ENCODE measurements around the gene LMTK3.
A peak's percentile ranks its signal among the peaks of the same experiment; 100 is the strongest.
"Not testable (repeated sequence)": the region's sequence is repeated elsewhere in the genome, so short reads cannot be mapped to it uniquely, and the experiment has no call there.

LMTK3 gene

DNA sequence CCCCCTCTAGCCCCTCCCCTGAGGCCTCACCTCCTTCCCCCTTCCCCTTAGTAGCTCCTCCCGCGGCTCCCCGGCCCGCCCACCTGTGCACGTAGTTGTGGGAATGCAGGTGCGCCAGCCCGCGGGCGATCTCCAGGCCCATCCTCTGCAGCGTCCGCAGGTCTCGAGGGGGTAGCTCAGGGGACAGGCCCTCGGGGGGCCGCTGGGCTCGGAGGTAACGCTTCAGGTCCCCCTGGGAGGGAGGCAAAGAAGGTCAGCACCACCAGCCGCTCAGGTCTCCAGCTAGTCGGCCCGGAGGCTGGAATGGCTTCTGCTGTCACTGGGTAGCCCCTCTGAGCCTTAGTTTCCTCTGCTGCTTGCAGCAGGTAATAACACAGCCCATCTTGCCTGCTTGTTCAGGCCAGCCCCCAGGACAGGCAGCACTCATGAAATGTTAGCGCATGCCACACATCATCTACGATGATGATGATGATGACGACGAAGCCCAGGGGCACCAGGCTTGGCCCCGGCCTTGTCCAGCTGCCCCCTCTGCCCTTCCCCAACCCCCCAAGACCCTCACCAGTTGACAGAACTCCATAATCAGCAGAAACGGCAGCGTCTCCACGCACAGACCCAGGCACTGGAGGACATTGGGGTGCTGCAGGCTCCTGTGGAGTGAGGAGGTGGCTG lies 9.2 kb downstream of the LMTK3 start:
- DNase-seq: no peak

- no peak for DNase-seq
These were observed 9.9 kb downstream of the LMTK3 start for GRCh38 chr19:48501494-48502349.

GRCh38 chr19:48500830-48501493 lies 10.7 kb downstream of the LMTK3 start:
- no peak for DNase-seq

GRCh38 chr19:48499316-48500090 lies 12.1 kb downstream of the LMTK3 start:
- peak; percentile 13 for DNase-seq

GRCh38 chr19:48498595-48499311 lies 12.9 kb downstream of the LMTK3 start:
- peak; percentile 20 for DNase-seq

GRCh38 chr19:48497728-48498594 lies 13.7 kb downstream of the LMTK3 start:
- DNase-seq: peak; percentile 24

DNA sequence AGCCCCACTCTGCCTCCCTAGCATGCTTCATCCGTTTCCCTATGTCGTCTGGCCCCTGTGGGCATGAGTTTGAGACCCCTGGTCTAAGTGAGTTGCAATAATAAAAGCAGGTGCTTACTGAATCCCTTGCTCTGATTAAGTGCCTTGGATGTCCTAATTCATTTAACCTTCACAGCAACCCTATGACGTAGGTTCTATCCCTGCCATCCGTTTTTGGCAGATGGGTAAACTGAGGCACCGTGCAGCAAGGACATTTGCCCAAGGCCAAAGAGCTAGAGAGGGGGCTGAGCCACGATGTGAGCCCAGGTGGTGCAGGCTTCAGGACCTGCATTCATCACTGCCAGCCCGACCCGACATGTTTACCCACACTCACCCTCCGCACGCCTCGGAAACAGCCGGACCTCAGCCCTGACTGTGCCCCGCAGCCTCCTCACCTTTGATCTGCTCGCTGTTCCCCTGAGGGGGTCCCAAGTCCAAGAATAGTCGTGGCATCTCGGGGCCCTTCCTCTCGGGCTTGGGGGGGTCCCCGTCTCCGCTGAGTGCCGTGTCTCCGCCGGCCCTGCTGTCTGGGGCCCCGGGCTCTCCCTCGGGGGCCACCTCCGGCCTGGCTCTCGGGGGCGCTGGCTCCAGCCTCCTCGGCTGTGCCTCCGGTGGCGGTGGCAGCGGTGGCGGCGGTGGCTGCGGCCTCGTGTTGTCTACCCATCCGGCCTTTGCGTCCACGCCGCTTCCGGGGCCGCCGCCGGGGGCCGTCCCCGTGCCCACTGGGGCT lies 14.5 kb downstream of the LMTK3 start:
- DNase-seq: peak; percentile 31

- no peak for DNase-seq
These were observed 16.2 kb downstream of the LMTK3 start for GRCh38 chr19:48495396-48495795.

DNA sequence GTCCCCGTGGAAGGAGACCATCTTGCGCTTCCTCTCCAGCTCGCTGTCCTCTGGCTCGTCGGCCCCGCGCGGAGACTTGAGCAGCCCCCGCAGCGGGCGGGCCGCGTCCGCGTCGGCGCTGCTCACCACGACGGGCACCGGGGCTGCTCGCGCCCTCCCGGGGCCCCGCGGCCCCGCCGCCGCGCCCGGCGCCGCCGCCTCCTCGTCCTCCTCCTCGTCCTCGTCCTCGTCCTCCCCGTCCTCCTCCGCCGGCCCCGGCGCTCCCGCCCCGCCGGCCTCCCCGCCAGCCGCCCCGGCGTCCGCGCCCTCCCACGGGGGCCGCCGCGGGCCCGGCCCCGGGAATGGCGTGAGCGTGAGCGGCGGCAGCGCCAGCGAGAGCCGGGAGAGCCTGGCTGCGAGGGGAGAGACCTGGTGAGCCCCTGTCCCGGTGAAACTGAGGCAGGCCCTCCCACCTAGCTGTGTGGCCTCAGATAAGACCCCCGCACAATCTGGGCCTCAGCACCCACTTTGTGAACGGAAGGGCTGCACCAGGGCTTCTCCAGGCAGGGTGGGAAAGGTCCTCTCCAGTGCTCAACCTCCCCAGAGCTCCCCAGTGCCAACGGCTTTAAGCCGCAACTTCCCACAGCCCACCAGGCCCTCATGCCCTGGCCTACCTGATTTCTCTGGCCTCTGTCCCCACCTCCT lies 17.8 kb downstream of the LMTK3 start:
- DNase-seq: no peak

DNA sequence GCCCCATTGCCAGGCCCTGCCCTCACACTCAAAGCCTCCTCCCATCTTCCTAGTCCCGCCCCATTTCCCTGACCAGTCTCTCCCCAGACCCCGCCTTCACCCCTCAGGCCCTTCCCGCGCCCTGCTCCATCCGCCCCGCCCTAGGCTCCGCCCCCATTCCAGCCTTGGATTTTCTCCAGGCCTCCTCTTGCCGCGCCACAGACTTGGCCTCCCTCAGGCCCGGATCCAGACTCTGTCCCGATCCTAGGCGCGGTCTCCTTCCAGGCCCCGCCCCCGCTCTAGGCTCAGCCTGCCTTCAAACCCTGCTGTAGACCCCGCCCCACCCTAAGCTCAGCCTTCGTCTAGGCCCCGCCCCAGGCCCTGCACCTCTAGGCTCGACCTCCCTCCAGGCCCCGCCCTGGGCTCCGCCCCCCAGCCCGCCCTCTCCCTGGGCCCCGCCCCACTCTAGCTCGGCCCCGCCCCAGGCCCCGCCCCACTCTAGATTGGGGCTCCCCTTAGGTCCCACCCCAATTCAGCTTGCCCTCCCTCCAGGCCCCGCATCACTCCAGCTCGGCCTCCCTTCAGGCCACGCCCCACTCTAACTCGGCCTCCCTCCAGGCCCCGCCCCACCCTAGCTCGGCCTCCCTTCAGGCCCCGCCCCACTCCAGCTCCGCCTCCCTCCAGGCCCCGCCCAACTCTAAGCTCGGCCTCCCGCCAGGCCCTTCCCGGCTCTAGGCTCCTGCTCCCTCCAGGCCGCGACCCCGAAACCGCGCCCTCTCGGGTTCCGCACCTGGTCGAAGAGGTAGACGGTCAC lies 18.5 kb downstream of the LMTK3 start:
- peak; percentile 97 for DNase-seq

DNA sequence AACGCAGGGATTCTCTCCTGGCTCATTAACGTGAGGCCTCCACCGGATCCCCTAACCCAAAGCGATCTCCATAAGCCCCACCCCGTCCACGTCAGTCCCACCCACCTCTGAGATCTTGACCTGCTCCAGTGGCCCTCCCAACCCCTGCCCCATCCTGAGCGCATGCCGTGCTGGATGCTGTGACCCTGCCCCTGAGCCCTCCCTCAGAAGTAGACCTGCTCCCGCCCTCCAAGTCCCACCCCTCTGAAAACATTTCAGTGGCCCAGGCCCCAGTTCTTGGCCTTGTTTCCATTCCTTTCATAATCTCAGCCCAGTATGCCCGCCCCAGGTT lies 19.9 kb downstream of the LMTK3 start:
- DNase-seq: no peak

GRCh38 chr19:48490981-48491792 lies 20.4 kb downstream of the LMTK3 start:
- DNase-seq: peak; percentile 62

GRCh38 chr19:48489608-48490216 lies 21.9 kb downstream of the LMTK3 start:
- DNase-seq: peak; percentile 74

GRCh38 chr19:48488478-48488877 lies 23.2 kb downstream of the LMTK3 start:
- not testable (repeated sequence) for DNase-seq

- DNase-seq: no peak
These were observed 23.7 kb downstream of the LMTK3 start for GRCh38 chr19:48487948-48488347.

DNA sequence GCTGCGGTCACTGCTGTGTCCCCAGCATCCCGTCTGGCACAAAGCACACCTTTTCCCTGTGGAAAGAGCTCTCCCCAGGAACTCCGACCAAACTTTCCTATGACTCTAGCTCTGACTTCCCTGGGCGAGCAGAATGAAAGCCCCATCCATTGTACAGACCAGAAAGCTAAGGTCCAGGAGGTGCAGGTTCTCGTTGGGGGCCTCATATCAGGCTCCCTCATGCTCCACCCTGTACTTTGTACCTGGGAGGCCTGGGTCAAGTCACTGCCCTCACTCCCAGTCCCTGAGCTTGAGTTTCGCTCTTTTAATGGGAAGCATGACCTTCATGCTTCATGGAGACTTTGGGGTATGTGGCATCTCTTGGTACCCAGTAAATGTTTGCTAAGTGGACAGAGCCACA lies 24.1 kb downstream of the LMTK3 start:
- DNase-seq: no peak

DNA sequence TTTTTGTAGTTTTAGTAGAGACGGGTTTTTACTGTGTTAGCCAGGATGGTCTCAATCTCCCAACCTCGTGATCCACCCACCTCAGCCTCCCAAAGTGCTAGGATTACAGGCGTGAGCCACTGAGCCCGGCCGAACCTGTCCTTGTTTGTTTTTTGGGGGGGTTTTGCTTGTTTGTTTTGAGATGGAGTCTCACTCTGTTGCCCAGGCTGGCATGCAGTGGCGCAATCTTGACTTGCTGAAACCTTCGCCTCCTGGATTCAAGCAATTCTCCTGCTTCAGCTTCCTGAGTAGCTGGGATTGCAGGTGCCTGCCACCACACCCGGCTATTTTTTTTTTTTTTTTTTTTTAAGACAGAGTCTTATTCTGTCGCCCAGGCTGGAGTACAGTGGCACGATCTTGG lies 24.9 kb downstream of the LMTK3 start:
- not testable (repeated sequence) for DNase-seq
